H1 (cell line): ENCODE measurements around the gene TBC1D2B. TPM values are rescaled to one million over a fixed set of nuclear protein-coding genes. Genes with fewer than 3 reads are reported as not detected.

Experiments
- CTCF ChIA-PET: fragments of 300-600 bp; sonication (Branson Sonifier 250); formaldehyde crosslinking; loops from one replicate; lab custom pipeline; 2021; ENCODE audit not compliant: partially characterized antibody; lab: Charles Lee
- POLR2A ChIA-PET: fragments of 300-600 bp; sonication (Branson Sonifier 250); formaldehyde crosslinking; loops from one replicate; lab custom pipeline; 2021; ENCODE audit warnings: inconsistent platforms; ENCODE audit not compliant: partially characterized antibody; lab: Charles Lee
- DNase-seq, 2 experiments: peaks; one replicate each; pipeline versions ENCODE4 v3.0.0 to v3.0.0-alpha.2; 2010 to 2022; ENCODE audit warnings: low spot score in 2 of 2, low read depth in 1 of 2, mixed read lengths in 1 of 2
- FAIRE-seq: peaks from 2 replicates; lab custom pipeline; 2011; peaks lifted over from hg19 to GRCh38; lab: Jason Lieb, UNC
- H2AFZ ChIP-seq: 2 replicates; pipeline ENCODE4 v1.8.1; 2012; ENCODE audit warnings: low read length, inconsistent platforms
- H2AK5ac ChIP-seq: 2 replicates; pipeline ENCODE4 v1.6.1; 2013; ENCODE audit warnings: low read depth, low read length
- H2BK120ac ChIP-seq: replicated peaks from 2 replicates; pipeline ENCODE3; 2013; ENCODE audit warnings: low read depth, low read length, inconsistent platforms
- H2BK12ac ChIP-seq: 2 replicates; pipeline ENCODE4 v1.6.1; 2013; ENCODE audit warnings: low read depth, low read length
- H2BK15ac ChIP-seq: 2 replicates; pipeline ENCODE4 v1.6.1; 2013; ENCODE audit warnings: low read length
- H2BK20ac ChIP-seq: 2 replicates; pipeline ENCODE4 v1.6.1; 2013; ENCODE audit warnings: low read length
- H2BK5ac ChIP-seq: 2 replicates; pipeline ENCODE4 v1.6.1; 2013; ENCODE audit warnings: low read depth, low read length
- H3K14ac ChIP-seq: 2 replicates; pipeline ENCODE4 v1.6.1; 2013; ENCODE audit warnings: inconsistent platforms; ENCODE audit not compliant: insufficient read length
- H3K18ac ChIP-seq: 2 replicates; pipeline ENCODE4 v1.6.1; 2013; ENCODE audit warnings: low read length; ENCODE audit errors: extremely low read depth
- H3K23ac ChIP-seq: 2 replicates; pipeline ENCODE4 v1.6.1; 2013; ENCODE audit warnings: inconsistent platforms; ENCODE audit not compliant: insufficient read length
- H3K23me2 ChIP-seq: 2 replicates; pipeline ENCODE4 v1.6.1; 2013; ENCODE audit warnings: low read depth, low read length
- H3K27ac ChIP-seq: 2 replicates; pipeline ENCODE4 v1.6.1; 2011; ENCODE audit warnings: low read depth, low read length, inconsistent platforms
- H3K27me3 ChIP-seq, 4 experiments: replicated peaks in 1 of 4; 1 replicate in 1 of 4; 2 replicates in 3 of 4; pipeline versions ENCODE4 v1.6.1 to v1.8.1; 2011 to 2013; ENCODE audit warnings: low read length in 3 of 4, mild to moderate bottlenecking in 3 of 4, inconsistent platforms in 2 of 4, mixed read lengths in 2 of 4, moderate library complexity in 1 of 4; ENCODE audit not compliant: control insufficient read depth in 3 of 4, insufficient read depth in 3 of 4; ENCODE audit errors: extremely low read depth in 1 of 4
- H3K36me3 ChIP-seq, 4 experiments: 2 replicates each; pipeline versions ENCODE4 v1.6.1 to v1.8.1; 2011 to 2013; ENCODE audit warnings: mild to moderate bottlenecking in 4 of 4, low read length in 3 of 4, moderate library complexity in 2 of 4, control low read depth in 1 of 4, inconsistent platforms in 1 of 4; ENCODE audit not compliant: insufficient read depth in 4 of 4, control insufficient read depth in 2 of 4
- H3K4ac ChIP-seq: replicated peaks from 2 replicates; pipeline ENCODE3; 2013; ENCODE audit warnings: low read length, low read depth, mixed read lengths, inconsistent platforms; ENCODE audit not compliant: insufficient read length
- H3K4me1 ChIP-seq, 4 experiments: replicated peaks in 1 of 4; 1 replicate in 1 of 4; 2 replicates in 3 of 4; pipeline versions ENCODE4 v1.6.1 to v1.8.1; 2011 to 2013; ENCODE audit warnings: low read length in 3 of 4, inconsistent platforms in 2 of 4, mixed read lengths in 1 of 4; ENCODE audit not compliant: insufficient read depth in 4 of 4, control insufficient read depth in 3 of 4
- H3K4me2 ChIP-seq, 2 experiments: 2 replicates each; pipeline versions ENCODE4 v1.6.1 to v1.8.1; 2011 to 2013; ENCODE audit warnings: low read depth in 2 of 2, low read length in 2 of 2, control low read depth in 1 of 2, inconsistent platforms in 1 of 2, mild to moderate bottlenecking in 1 of 2; ENCODE audit not compliant: insufficient read depth in 1 of 2
- H3K4me3 ChIP-seq, 4 experiments: fragments of 200-600, 300-600 bp in 1 of 4; sonication (generic), shearing (Covaris generic), sonication (Bioruptor Twin) in 1 of 4; 2 replicates each; pipeline versions ENCODE4 v1.5.1 to v1.8.1; 2011 to 2016; ENCODE audit warnings: low read length in 4 of 4, low read depth in 3 of 4, control low read depth in 2 of 4, inconsistent platforms in 2 of 4, mild to moderate bottlenecking in 2 of 4, mixed read lengths in 1 of 4, moderate library complexity in 1 of 4; ENCODE audit not compliant: insufficient read depth in 2 of 4; ENCODE audit errors: extremely low read depth in 1 of 4
- H3K56ac ChIP-seq: replicated peaks from 2 replicates; pipeline ENCODE3; 2013; ENCODE audit warnings: low read depth, mild to moderate bottlenecking, mixed read lengths, low read length, inconsistent platforms; ENCODE audit not compliant: insufficient read length
- H3K79me1 ChIP-seq: 2 replicates; pipeline ENCODE4 v1.6.1; 2013; ENCODE audit warnings: low read depth, low read length, control low read depth
- H3K79me2 ChIP-seq, 2 experiments: 2 replicates each; pipeline versions ENCODE4 v1.6.1 to v1.8.1; 2012 to 2013; ENCODE audit warnings: low read length in 2 of 2, mild to moderate bottlenecking in 2 of 2, inconsistent platforms in 1 of 2; ENCODE audit not compliant: insufficient read depth in 2 of 2, control insufficient read depth in 1 of 2
- H3K9ac ChIP-seq, 4 experiments: replicated peaks in 1 of 4; 1 replicate in 1 of 4; 2 replicates in 3 of 4; pipeline versions ENCODE4 v1.6.1 to v1.8.1; 2011 to 2013; ENCODE audit warnings: low read depth in 3 of 4, low read length in 3 of 4, control low read depth in 2 of 4, mild to moderate bottlenecking in 2 of 4, moderate library complexity in 2 of 4, inconsistent platforms in 1 of 4; ENCODE audit errors: extremely low read depth in 1 of 4
- H3K9me3 ChIP-seq, 2 experiments: 2 replicates each; pipeline versions ENCODE4 v1.6.1 to v1.8.1; 2012 to 2013; ENCODE audit warnings: mild to moderate bottlenecking in 2 of 2, moderate library complexity in 2 of 2, control low read depth in 1 of 2, inconsistent platforms in 1 of 2, low read depth in 1 of 2, low read length in 1 of 2, mixed read lengths in 1 of 2; ENCODE audit not compliant: insufficient read depth in 2 of 2
- H4K20me1 ChIP-seq, 2 experiments: replicated peaks in 1 of 2; 2 replicates each; pipeline versions ENCODE3 to v1.8.1; 2011 to 2013; ENCODE audit warnings: inconsistent platforms in 2 of 2, low read length in 2 of 2, mild to moderate bottlenecking in 1 of 2; ENCODE audit not compliant: insufficient read depth in 2 of 2, control insufficient read depth in 1 of 2
- H4K5ac ChIP-seq: 2 replicates; pipeline ENCODE4 v1.6.1; 2013; ENCODE audit warnings: low read length, low read depth, mixed read lengths, inconsistent platforms; ENCODE audit not compliant: insufficient read length
- H4K8ac ChIP-seq: 2 replicates; pipeline ENCODE4 v1.8.0; 2013; ENCODE audit warnings: mild to moderate bottlenecking, moderate library complexity, low read length, inconsistent platforms; ENCODE audit not compliant: insufficient read depth; ENCODE audit errors: extremely low read depth
- H4K91ac ChIP-seq: replicated peaks from 2 replicates; pipeline ENCODE3; 2013; ENCODE audit warnings: low read length, mixed read lengths, inconsistent platforms; ENCODE audit not compliant: insufficient read length
- JUND ChIP-seq: IDR thresholded peaks from 2 replicates; pipeline ENCODE4 v1.6.1; 2011; ENCODE audit warnings: mild to moderate bottlenecking, improper control_type of control experiment, low read length
- NANOG ChIP-seq: IDR thresholded peaks from 2 replicates; pipeline ENCODE4 v1.6.1; 2011; ENCODE audit warnings: low read length, low read depth, mild to moderate bottlenecking, inconsistent platforms; ENCODE audit not compliant: insufficient read depth, poor library complexity, severe bottlenecking
- WGBS, 2 experiments: shearing (Covaris generic) in 1 of 2; methylation state at CpG; one replicate each; pipeline versions ENCODE4 v1.1.6 to v1.1.7; 2013 to 2015; ENCODE audit warnings: low lambda C conversion rate in 2 of 2, mixed read lengths in 2 of 2, inconsistent platforms in 1 of 2, low coverage in 1 of 2, missing lambda C conversion rate in 1 of 2; ENCODE audit not compliant: insufficient replicate concordance in 2 of 2, insufficient coverage in 1 of 2, insufficient read length in 1 of 2; ENCODE audit errors: extremely low coverage in 1 of 2, missing lambda C conversion rate in 1 of 2; 5-methylcytosine and 5-hydroxymethylcytosine counted together
- polyA plus RNA-seq, 7 experiments: library from polyadenylated mRNA; depleted of rRNA in 3 of 7; stranded (reverse) in 5 of 7; unstranded in 2 of 7; fragments of >200 nt in 5 of 7; fragments of 200-250 nt in 2 of 7; gene quantifications; 1 replicate in 5 of 7; 2 replicates in 1 of 7; 4 replicates in 1 of 7; pipeline versions ENCODE4 v1.2.1 to v1.2.3, GENCODE V29; 2011 to 2013; ENCODE audit warnings: missing spikeins in 2 of 7, mixed read lengths in 2 of 7
- total RNA-seq: library from RNA; stranded (reverse); fragmentation: NEBNext Ultra II Directional; extraction: Animal tissue kit (Norgen Biotek cat#: 25700); gene quantifications from 2 replicates; pipeline ENCODE4 v1.2.1, GENCODE V29; 2021
- TF ChIP-seq, protein P1 (sequence below): IDR thresholded peaks from 2 replicates; pipeline ENCODE4 v1.6.1; 2012; ENCODE audit warnings: inconsistent platforms

TBC1D2B gene
- total and polyA plus RNA-seq, 2 of the 8 experiments (the other 6 are each of a cell fraction or from before 2014, with no cell fraction given), result 11.9 to 19.5 TPM

DNA sequence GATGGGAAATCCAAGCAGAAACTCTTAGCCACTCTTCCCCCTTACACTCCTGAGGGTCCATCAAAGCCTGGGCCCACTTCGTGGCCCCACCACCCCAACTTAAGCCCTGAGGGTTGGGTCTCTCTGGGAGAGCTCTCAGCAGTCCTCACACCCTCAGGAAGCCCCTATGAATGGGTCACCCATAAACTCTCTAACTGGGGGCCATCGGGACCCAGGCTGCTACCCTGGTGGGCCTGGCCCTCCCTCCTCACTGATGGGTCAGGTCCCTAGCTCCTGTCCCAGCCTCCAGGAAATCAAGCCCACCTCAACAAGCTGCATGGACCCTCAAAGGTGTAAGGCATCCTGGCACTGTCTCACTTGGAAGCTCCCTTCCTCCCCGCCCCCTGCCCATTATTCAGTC, 34.3 kb upstream of the TBC1D2B start:
- CTCF ChIA-PET, result interaction anchor here (0.7 to 16.8 kb wide), 25 partner anchors 9 to 533 kb away, joined by 3 to 226 read pairs (median 5); partner anchors contain the start of gene CIB2
- H4K91ac ChIP-seq, result no peak overlapping the region
- no peak overlapping the region for H4K8ac ChIP-seq
- DNase-seq, result no peak
- no peak overlapping the region for H3K14ac ChIP-seq
- no peak overlapping the region for H3K4ac ChIP-seq
- peaks cover 0 to 5% (median 1%) of the 10 kb centered on the region in 4 experiments; a peak in 1 of 7 replicates for H3K4me1 ChIP-seq
- FAIRE-seq, result no peak
- H3K18ac ChIP-seq, result no peak overlapping the region
- H2BK120ac ChIP-seq, result no peak overlapping the region
- H3K23ac ChIP-seq, result no peak overlapping the region
- no peak overlapping the region for H3K9ac ChIP-seq
- no peaks in the 10 kb centered on the region for H3K23me2 ChIP-seq
- no peak overlapping the region for H3K27ac ChIP-seq
- peaks cover 2 to 3% of the 10 kb centered on the region in 2 experiments for H4K20me1 ChIP-seq
- POLR2A ChIA-PET, result no interaction called here
- no peak overlapping the region for H3K4me3 ChIP-seq
- no peak overlapping the region for H4K5ac ChIP-seq
- no peak overlapping the region for H2BK20ac ChIP-seq
- H3K56ac ChIP-seq, result no peak overlapping the region
- no peak overlapping the region for H2AK5ac ChIP-seq
- WGBS, 2 experiments, result 81% methylated on average over 3 of the region's 3 CpGs; no CpG with 5 or more reads in 1 of the 2 experiments
- peaks cover 0 to 2% (median 0%) of the 10 kb centered on the region in 4 experiments; a peak in 1 of 8 replicates for H3K36me3 ChIP-seq
- no peaks in the 10 kb centered on the region for H3K79me1 ChIP-seq
- no peaks in the 10 kb centered on the region for H3K27me3 ChIP-seq
- TF ChIP-seq JUND (no peak), NANOG (no peak)
- TF ChIP-seq, protein P1, sequence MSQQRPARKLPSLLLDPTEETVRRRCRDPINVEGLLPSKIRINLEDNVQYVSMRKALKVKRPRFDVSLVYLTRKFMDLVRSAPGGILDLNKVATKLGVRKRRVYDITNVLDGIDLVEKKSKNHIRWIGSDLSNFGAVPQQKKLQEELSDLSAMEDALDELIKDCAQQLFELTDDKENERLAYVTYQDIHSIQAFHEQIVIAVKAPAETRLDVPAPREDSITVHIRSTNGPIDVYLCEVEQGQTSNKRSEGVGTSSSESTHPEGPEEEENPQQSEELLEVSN, result no peak
- no peaks in the 10 kb centered on the region for H3K79me2 ChIP-seq
- H2BK15ac ChIP-seq, result no peak overlapping the region
- H2BK12ac ChIP-seq, result no peak overlapping the region
- H3K9me3 ChIP-seq, result no peaks in the 10 kb centered on the region
- no peak overlapping the region for H2AFZ ChIP-seq
- no peak overlapping the region for H3K4me2 ChIP-seq
- no peak overlapping the region for H2BK5ac ChIP-seq
